Stomach (tissue), 9 donors: ENCODE results near the gene SNX21. TPM values are rescaled to one million over a fixed set of nuclear protein-coding genes. Genes with fewer than 3 reads are reported as not detected.

Experiments used
- DNase-seq, 2 donors: peaks; one replicate each; pipeline versions ENCODE4 v3.0.0 to v3.0.0-alpha.2; 2013 to 2019
- H3K27ac ChIP-seq, 5 donors: fragments of 200-600 bp in 4 of 5; sonication (generic) in 4 of 5; one replicate each; pipeline ENCODE4 v1.5.1; 2013 to 2019; ENCODE audit warnings: mild to moderate bottlenecking in 1 of 5, moderate library complexity in 1 of 5
- H3K27me3 ChIP-seq, 3 donors: fragments of 200-600 bp; sonication (generic); one replicate each; pipeline ENCODE4 v1.5.1; 2017 to 2019; ENCODE audit warnings: mixed run types in 1 of 3
- H3K36me3 ChIP-seq, 4 donors: fragments of 200-600 bp; sonication (generic); 1 replicate in 3 of 4; 2 replicates in 1 of 4; pipeline ENCODE4 v1.5.1; 2016 to 2019
- H3K4me1 ChIP-seq, 4 donors: fragments of 200-600 bp; sonication (generic); one replicate each; pipeline ENCODE4 v1.5.1; 2016 to 2019
- H3K4me3 ChIP-seq, 4 donors: fragments of 200-600 bp; sonication (generic) in 3 of 4; one replicate each; pipeline ENCODE4 v1.5.1; 2016 to 2019; ENCODE audit warnings: mild to moderate bottlenecking in 1 of 4
- H3K9me3 ChIP-seq, 4 donors: fragments of 200-600 bp; sonication (generic); one replicate each; pipeline ENCODE4 v1.5.1; 2016 to 2019
- EP300 ChIP-seq: sonication (generic); formaldehyde crosslinking; IDR thresholded peaks from one replicate; pipeline ENCODE4 v1.6.1; 2017; ENCODE audit warnings: antibody characterized with exemption
- POLR2A ChIP-seq, 4 donors: fragments of 450-650 bp; IDR thresholded peaks; one replicate each; pipeline ENCODE4 v1.6.1; 2016; ENCODE audit warnings: antibody characterized with exemption in 4 of 4, control low read depth in 2 of 4, mild to moderate bottlenecking in 1 of 4, moderate library complexity in 1 of 4
- POLR2AphosphoS5 ChIP-seq, 3 donors: sonication (generic); formaldehyde crosslinking; IDR thresholded peaks; one replicate each; pipeline ENCODE4 v1.6.1; 2016; ENCODE audit warnings: antibody characterized with exemption in 3 of 3
- WGBS, 5 donors: extraction: QIAGEN DNeasy Blood & Tissue Kit in 3 of 5; methylation state at CpG; one replicate each; pipeline versions ENCODE4 v1.1.5 to v1.1.7; 2013 to 2018; 5-methylcytosine and 5-hydroxymethylcytosine counted together
- intact Hi-C: fragments of 100-400 bp; cut with DNase I; formaldehyde crosslinking; loops from one replicate; pipeline ENCODE4 v1.15.1; 2023; ENCODE audit warnings: low total_unique reads
- polyA plus RNA-seq, 3 donors: library from polyadenylated mRNA; stranded (reverse); fragments of 200-250 nt; gene quantifications; one replicate each; pipeline ENCODE4 v1.2.3, GENCODE V29; 2013
- total RNA-seq, 5 donors: library from RNA; depleted of rRNA; stranded (reverse); fragments of >200 nt; gene quantifications; one replicate each; pipeline versions ENCODE4 v1.1.0 to v1.2.3, GENCODE V29; 2014 to 2016
- TF ChIP-seq, protein P1 (sequence below), 7 experiments: fragments of 450-650 bp in 4 of 7; fragments of 200-600 bp in 3 of 7; sonication (generic) in 3 of 7; IDR thresholded peaks; one replicate each; pipeline ENCODE4 v1.5.1; 2016 to 2019; ENCODE audit warnings: antibody characterized with exemption in 7 of 7, control low read depth in 2 of 7, mild to moderate bottlenecking in 1 of 7
- donor health status: healthy with polysubstance abuse.
- donor health status: Bipolar disorder and iron deficiency.
- donor health status: healthy.

The SNX21 gene
- total and polyA plus RNA-seq, 8 donors, result 15.2 to 120 (median 24.4) TPM

- TF ChIP-seq POLR2A (IDR thresholded peaks at IDR 0.05), result no peak
- TF ChIP-seq, protein P1, sequence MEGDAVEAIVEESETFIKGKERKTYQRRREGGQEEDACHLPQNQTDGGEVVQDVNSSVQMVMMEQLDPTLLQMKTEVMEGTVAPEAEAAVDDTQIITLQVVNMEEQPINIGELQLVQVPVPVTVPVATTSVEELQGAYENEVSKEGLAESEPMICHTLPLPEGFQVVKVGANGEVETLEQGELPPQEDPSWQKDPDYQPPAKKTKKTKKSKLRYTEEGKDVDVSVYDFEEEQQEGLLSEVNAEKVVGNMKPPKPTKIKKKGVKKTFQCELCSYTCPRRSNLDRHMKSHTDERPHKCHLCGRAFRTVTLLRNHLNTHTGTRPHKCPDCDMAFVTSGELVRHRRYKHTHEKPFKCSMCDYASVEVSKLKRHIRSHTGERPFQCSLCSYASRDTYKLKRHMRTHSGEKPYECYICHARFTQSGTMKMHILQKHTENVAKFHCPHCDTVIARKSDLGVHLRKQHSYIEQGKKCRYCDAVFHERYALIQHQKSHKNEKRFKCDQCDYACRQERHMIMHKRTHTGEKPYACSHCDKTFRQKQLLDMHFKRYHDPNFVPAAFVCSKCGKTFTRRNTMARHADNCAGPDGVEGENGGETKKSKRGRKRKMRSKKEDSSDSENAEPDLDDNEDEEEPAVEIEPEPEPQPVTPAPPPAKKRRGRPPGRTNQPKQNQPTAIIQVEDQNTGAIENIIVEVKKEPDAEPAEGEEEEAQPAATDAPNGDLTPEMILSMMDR (IDR thresholded peaks at IDR 0.05), result no peak
- no peak for TF ChIP-seq EP300
- TF ChIP-seq POLR2AphosphoS5 (IDR thresholded peaks at IDR 0.05), result peak in 1 of 3 donors; percentile 6
Measured at GRCh38 chr20:45833883-45834796, 541 bp downstream of the SNX21 start.

GRCh38 chr20:45834797-45835161 lies 1.2 kb downstream of the SNX21 start:
- TF ChIP-seq POLR2AphosphoS5 (IDR thresholded peaks at IDR 0.05), result no peak
- TF ChIP-seq, protein P1 (IDR thresholded peaks at IDR 0.05), result no peak
- no peak for TF ChIP-seq EP300
- TF ChIP-seq POLR2A (IDR thresholded peaks at IDR 0.05), result no peak
- peak overlapping the region; percentile 87 to 97 (median 94) for H3K27ac ChIP-seq
- H3K36me3 ChIP-seq, result peaks cover 0 to 27% (median 8%) of the 10 kb centered on the region in 4 donors
- H3K27me3 ChIP-seq, result no peaks in the 10 kb centered on the region
- 74 to 81% (median 78%) methylated on average over 8 to 14 of the region's 14 CpGs for WGBS, 5 donors
- H3K9me3 ChIP-seq, result no peaks in the 10 kb centered on the region
- peaks cover 26 to 65% (median 47%) of the 10 kb centered on the region in 4 donors for H3K4me1 ChIP-seq
- intact Hi-C loops, result no loop called here
- H3K4me3 ChIP-seq, result peak overlapping the region; percentile 61 to 81 (median 73)
- DNase-seq, result no peak

More at GRCh38 chr20:45833883-45834796, 541 bp downstream of the SNX21 start:
- intact Hi-C loops, result no loop called here
- peak overlapping the region; percentile 87 to 97 (median 94) for H3K27ac ChIP-seq
- H3K9me3 ChIP-seq, result no peaks in the 10 kb centered on the region
- H3K36me3 ChIP-seq, result peaks cover 0 to 22% (median 7%) of the 10 kb centered on the region in 4 donors
- H3K4me1 ChIP-seq, result peaks cover 26 to 65% (median 47%) of the 10 kb centered on the region in 4 donors
- no peaks in the 10 kb centered on the region for H3K27me3 ChIP-seq
- peak; percentile 69 to 92 for DNase-seq
- 3 to 12% (median 6%) methylated on average over 25 to 71 of the region's 71 CpGs for WGBS, 5 donors
- peak overlapping the region; percentile 61 to 81 (median 73) for H3K4me3 ChIP-seq

DNA sequence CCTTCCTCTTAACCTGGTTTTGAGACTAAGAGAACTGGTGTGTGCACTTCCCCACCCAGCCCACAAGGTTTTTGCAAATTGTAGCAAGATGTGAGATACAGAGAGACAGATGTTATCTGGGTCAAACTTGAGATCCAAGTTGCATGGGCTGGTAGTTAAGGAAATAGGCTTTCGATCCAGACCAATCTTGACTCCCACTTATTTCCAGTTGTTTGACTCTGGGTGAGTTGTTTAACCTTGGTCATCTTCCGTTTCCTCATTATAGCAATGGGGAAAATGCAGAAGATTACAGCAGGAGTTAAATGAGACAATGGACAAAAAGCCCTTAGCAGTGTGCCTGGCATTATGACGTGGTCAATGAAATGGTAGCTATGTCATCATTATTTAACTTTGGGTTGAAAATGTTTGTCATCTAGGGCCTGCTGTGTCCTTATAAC lies 1.7 kb downstream of the SNX21 start:
- H3K36me3 ChIP-seq, result peaks cover 5 to 32% (median 12%) of the 10 kb centered on the region in 4 donors
- intact Hi-C loops, result no loop called here
- WGBS, 5 donors, result 47 to 64% (median 62%) methylated on average over 3 of the region's 3 CpGs
- no peaks in the 10 kb centered on the region for H3K9me3 ChIP-seq
- peak overlapping the region; percentile 16 to 81 (median 73) for H3K4me3 ChIP-seq
- TF ChIP-seq POLR2AphosphoS5 (IDR thresholded peaks at IDR 0.05) (no peak), POLR2A (IDR thresholded peaks at IDR 0.05) (no peak), EP300 (no peak)
- TF ChIP-seq, protein P1 (IDR thresholded peaks at IDR 0.05), result no peak
- H3K27ac ChIP-seq, result peak overlapping the region in 4 of 5 donors; percentile 59 to 97 (median 95)
- no peaks in the 10 kb centered on the region for H3K27me3 ChIP-seq
- peaks cover 26 to 65% (median 47%) of the 10 kb centered on the region in 4 donors for H3K4me1 ChIP-seq
- no peak for DNase-seq

DNA sequence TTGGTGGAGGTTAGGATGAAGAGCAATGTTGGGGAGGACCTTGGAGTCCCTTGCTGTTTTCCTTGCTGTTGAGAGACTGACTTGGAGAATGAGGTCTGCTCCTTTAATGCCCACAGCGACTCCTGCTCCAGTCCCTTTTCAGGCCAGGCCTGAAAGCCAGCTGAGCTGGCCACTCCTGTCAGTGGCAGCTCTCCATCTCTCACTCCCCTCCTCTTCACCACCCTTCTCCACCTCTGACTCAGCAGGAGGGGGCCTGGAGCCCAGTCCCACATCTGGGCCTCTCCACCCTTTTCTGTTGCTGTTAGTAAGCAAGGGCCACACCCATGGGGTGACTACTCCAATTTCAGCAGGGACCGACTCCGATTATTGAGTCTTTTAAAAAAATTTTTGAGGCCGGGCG lies 2.2 kb downstream of the SNX21 start:
- whole genome bisulfite sequencing, 5 donors, result 72 to 89% (median 87%) methylated on average over 5 of the region's 5 CpGs
- peak overlapping the region in 4 of 5 donors; percentile 59 to 97 (median 95) for H3K27ac ChIP-seq
- TF ChIP-seq EP300 (no peak), POLR2AphosphoS5 (IDR thresholded peaks at IDR 0.05) (no peak), POLR2A (IDR thresholded peaks at IDR 0.05) (no peak)
- TF ChIP-seq, protein P1 (IDR thresholded peaks at IDR 0.05), result no peak
- no peaks in the 10 kb centered on the region for H3K9me3 ChIP-seq
- peaks cover 26 to 69% (median 50%) of the 10 kb centered on the region in 4 donors for H3K4me1 ChIP-seq
- intact Hi-C loops, result no loop called here
- peaks cover 9 to 37% (median 17%) of the 10 kb centered on the region in 4 donors for H3K36me3 ChIP-seq
- H3K4me3 ChIP-seq, result peak overlapping the region in 3 of 4 donors; percentile 16 to 81 (median 77)
- H3K27me3 ChIP-seq, result no peaks in the 10 kb centered on the region
- DNase-seq, result no peak
